ENCODE data around the gene LRP8.

DNA sequence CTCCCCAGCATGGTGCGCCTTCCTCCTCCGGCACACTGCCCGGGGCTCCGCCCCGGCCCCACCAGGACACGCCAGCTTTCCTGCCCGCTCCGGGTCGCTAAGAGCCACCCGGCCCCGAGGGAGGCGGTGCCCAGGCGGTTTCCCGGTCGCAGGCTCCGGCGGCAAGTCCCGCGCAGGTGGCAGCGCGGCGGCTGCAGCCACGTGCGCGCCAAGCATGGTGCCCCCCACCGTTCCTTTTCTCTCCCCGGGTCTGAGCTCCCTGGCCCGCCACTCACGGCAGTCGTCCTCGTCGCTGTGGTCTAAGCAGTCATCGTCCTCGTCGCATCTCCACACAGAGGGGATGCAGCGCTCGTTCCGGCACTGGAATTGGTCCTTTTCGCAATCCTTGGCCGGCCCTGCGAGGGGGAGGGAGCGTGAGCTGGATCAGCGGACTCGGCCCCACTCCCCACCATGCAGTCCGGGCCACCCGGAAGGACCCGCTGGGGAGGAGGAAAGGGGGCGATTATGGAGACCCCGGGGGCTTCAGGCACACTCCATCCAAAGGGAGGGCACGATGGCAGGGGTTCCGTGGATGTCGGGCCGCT is 1.2 kb downstream of the LRP8 start:
- TF ChIP-seq CTCF (IDR thresholded peaks at IDR 0.05) (no peak), EZH2phosphoT487 (IDR thresholded peaks at IDR 0.05) (no peak), EZH2 (IDR thresholded peaks at IDR 0.05) (no peak)
